Neural progenitor cell (in vitro differentiated cells): ENCODE data around the gene TYSND1. TPM values are rescaled to one million over a fixed set of nuclear protein-coding genes. Genes with fewer than 3 reads are reported as not detected.
A peak's percentile ranks its signal among the peaks of the same experiment; 100 is the strongest.

Experiments used
- DNase-seq: peaks from one replicate; pipeline ENCODE4 v3.0.0-alpha.2; 2016; ENCODE audit warnings: low spot score
- H2AFZ ChIP-seq: fragments of 200-600 bp; sonication (generic); replicated peaks from 2 replicates; pipeline ENCODE4 v1.6.1; 2016; ENCODE audit warnings: antibody characterized with exemption
- H3F3A ChIP-seq: fragments of 200-600 bp; sonication (generic); 2 replicates; pipeline ENCODE4 v1.6.1; 2016; ENCODE audit warnings: antibody characterized with exemption, low read depth
- H3K27ac ChIP-seq: fragments of 200-600 bp; sonication (generic); 2 replicates; pipeline ENCODE4 v1.5.1; 2016; ENCODE audit warnings: mild to moderate bottlenecking
- H3K27me3 ChIP-seq: fragments of 200-600 bp; sonication (generic); 2 replicates; pipeline ENCODE4 v1.6.1; 2016; ENCODE audit warnings: mild to moderate bottlenecking, moderate library complexity
- H3K36me3 ChIP-seq: fragments of 200-600 bp; sonication (generic); 2 replicates; pipeline ENCODE4 v1.5.1; 2016
- H3K4me1 ChIP-seq: fragments of 200-600 bp; sonication (generic); 2 replicates; pipeline ENCODE4 v1.6.1; 2016; ENCODE audit warnings: mixed run types
- H3K4me2 ChIP-seq: fragments of 200-600 bp; sonication (generic); 2 replicates; pipeline ENCODE4 v1.6.1; 2016
- H3K4me3 ChIP-seq: fragments of 200-600 bp; sonication (generic); 2 replicates; pipeline ENCODE4 v1.5.1; 2016
- H3K79me2 ChIP-seq: fragments of 200-600 bp; sonication (generic); 2 replicates; pipeline ENCODE4 v1.6.1; 2016; ENCODE audit warnings: low read depth
- H3K9ac ChIP-seq: fragments of 200-600 bp; sonication (generic); 2 replicates; pipeline ENCODE4 v1.6.1; 2016
- H3K9me3 ChIP-seq: fragments of 200-600 bp; sonication (generic); 2 replicates; pipeline ENCODE4 v1.5.1; 2016; ENCODE audit warnings: low read depth
- H4K20me1 ChIP-seq: fragments of 200-600 bp; sonication (generic); 2 replicates; pipeline ENCODE4 v1.6.1; 2016; ENCODE audit warnings: low read depth
- H3K27ac Mint-ChIP-seq: 3 replicates; pipeline ENCODE4 v1.8.0; 2021; ENCODE audit warnings: mixed read lengths
- H3K27me3 Mint-ChIP-seq: 2 replicates; pipeline ENCODE4 v1.8.0; 2022; ENCODE audit warnings: low read depth, mild to moderate bottlenecking, inconsistent platforms, moderate library complexity, mixed read lengths; ENCODE audit not compliant: insufficient read depth
- H3K36me3 Mint-ChIP-seq: 3 replicates; pipeline ENCODE4 v1.8.0; 2021; ENCODE audit warnings: mixed read lengths
- H3K4me1 Mint-ChIP-seq: 3 replicates; pipeline ENCODE4 v1.8.0; 2021; ENCODE audit warnings: mixed read lengths
- H3K4me3 Mint-ChIP-seq: 3 replicates; pipeline ENCODE4 v1.8.0; 2021; ENCODE audit warnings: mild to moderate bottlenecking, moderate library complexity, mixed read lengths
- H3K9me3 Mint-ChIP-seq: 3 replicates; pipeline ENCODE4 v1.8.0; 2020; ENCODE audit warnings: mixed read lengths
- CTCF ChIP-seq: fragments of 200-600 bp; sonication (generic); IDR thresholded peaks from 2 replicates; pipeline ENCODE4 v1.5.1; 2017; ENCODE audit warnings: antibody characterized with exemption, mild to moderate bottlenecking
- EZH2 ChIP-seq: fragments of 200-600 bp; sonication (generic); IDR thresholded peaks from 2 replicates; pipeline ENCODE4 v1.6.1; 2017; ENCODE audit warnings: antibody characterized with exemption, mild to moderate bottlenecking, moderate library complexity
- EZH2phosphoT487 ChIP-seq: fragments of 200-600 bp; sonication (generic); IDR thresholded peaks from 2 replicates; pipeline ENCODE4 v1.6.1; 2017; ENCODE audit warnings: antibody characterized with exemption
- total RNA-seq: library from RNA; depleted of rRNA; stranded (reverse); fragments of >200 nt; gene quantifications from 2 replicates; pipeline ENCODE4 v1.2.3, GENCODE V29; 2015; ENCODE audit warnings: low replicate concordance

TYSND1 gene
- total RNA-seq, 1 donor from 2014 or later: 7.7 TPM

- H3K27me3 Mint-ChIP-seq: peaks cover 3% of the 10 kb centered on the region
- peak overlapping the region; percentile 89 for H3K4me2 ChIP-seq
- peaks cover 20% of the 10 kb centered on the region for H3F3A ChIP-seq
- peak overlapping the region; percentile 57 for H3K27ac Mint-ChIP-seq
- H2AFZ ChIP-seq: no peak overlapping the region
- no peaks in the 10 kb centered on the region for H3K9me3 ChIP-seq
- H4K20me1 ChIP-seq: peaks cover 50% of the 10 kb centered on the region
- peak overlapping the region; percentile 97 for H3K4me3 Mint-ChIP-seq
- no peaks in the 10 kb centered on the region for H3K36me3 ChIP-seq
- peak; percentile 84 for DNase-seq
- H3K4me3 ChIP-seq: peak overlapping the region; percentile 92
- peaks cover 17% of the 10 kb centered on the region for H3K4me1 ChIP-seq
- no peaks in the 10 kb centered on the region for H3K27me3 ChIP-seq
- peak overlapping the region; percentile 80 for H3K9ac ChIP-seq
- peaks cover 9% of the 10 kb centered on the region for H3K36me3 Mint-ChIP-seq
- peaks cover 24% of the 10 kb centered on the region for H3K4me1 Mint-ChIP-seq
- TF ChIP-seq EZH2phosphoT487 (no peak), EZH2 (no peak), CTCF (no peak)
- peaks cover 53% of the 10 kb centered on the region for H3K79me2 ChIP-seq
- peak overlapping the region; percentile 44 for H3K27ac ChIP-seq
- no peaks in the 10 kb centered on the region for H3K9me3 Mint-ChIP-seq
These were observed 23.3 kb upstream of the TYSND1 start for GRCh38 chr10:70169649-70170364.

- no peaks in the 10 kb centered on the region for H3K36me3 ChIP-seq
- no peaks in the 10 kb centered on the region for H3K27me3 ChIP-seq
- H3K27ac ChIP-seq: no peak overlapping the region
- Mint-ChIP-seq H3K27me3 (peaks cover 3% of the 10 kb centered on the region), H3K36me3 (peaks cover 9% of the 10 kb centered on the region), H3K4me1 (peaks cover 24% of the 10 kb centered on the region), H3K9me3 (no peaks in the 10 kb centered on the region), H3K27ac (no peak overlapping the region), H3K4me3 (peak overlapping the region; percentile 97)
- TF ChIP-seq CTCF (no peak), EZH2phosphoT487 (no peak), EZH2 (no peak)
- peaks cover 20% of the 10 kb centered on the region for H3F3A ChIP-seq
- H3K9ac ChIP-seq: peak overlapping the region; percentile 80
- H3K79me2 ChIP-seq: peaks cover 60% of the 10 kb centered on the region
- H3K9me3 ChIP-seq: no peaks in the 10 kb centered on the region
- H4K20me1 ChIP-seq: peaks cover 58% of the 10 kb centered on the region
- peak overlapping the region; percentile 92 for H3K4me3 ChIP-seq
- DNase-seq: no peak
- H3K4me2 ChIP-seq: peak overlapping the region; percentile 89
- H2AFZ ChIP-seq: no peak overlapping the region
- peaks cover 17% of the 10 kb centered on the region for H3K4me1 ChIP-seq
These were observed 22.5 kb upstream of the TYSND1 start for GRCh38 chr10:70169011-70169410.

- H3K9ac ChIP-seq: no peak overlapping the region
- peaks cover 17% of the 10 kb centered on the region for H3K4me1 ChIP-seq
- peak overlapping the region; percentile 6 for H3K27ac Mint-ChIP-seq
- peaks cover 77% of the 10 kb centered on the region for H3K79me2 ChIP-seq
- H3K27me3 ChIP-seq: no peaks in the 10 kb centered on the region
- peaks cover 26% of the 10 kb centered on the region for H3K4me1 Mint-ChIP-seq
- no peak for DNase-seq
- no peak for TF ChIP-seq EZH2phosphoT487
- TF ChIP-seq CTCF: no peak
- no peak for TF ChIP-seq EZH2
- no peaks in the 10 kb centered on the region for H3K9me3 Mint-ChIP-seq
- H3K4me3 ChIP-seq: no peak overlapping the region
- no peak overlapping the region for H3K4me2 ChIP-seq
- H3F3A ChIP-seq: peaks cover 20% of the 10 kb centered on the region
- no peak overlapping the region for H3K27ac ChIP-seq
- H3K36me3 ChIP-seq: no peaks in the 10 kb centered on the region
- peaks cover 13% of the 10 kb centered on the region for H3K36me3 Mint-ChIP-seq
- H2AFZ ChIP-seq: no peak overlapping the region
- H3K9me3 ChIP-seq: no peaks in the 10 kb centered on the region
- H3K27me3 Mint-ChIP-seq: peaks cover 3% of the 10 kb centered on the region
- H3K4me3 Mint-ChIP-seq: no peak overlapping the region
- H4K20me1 ChIP-seq: peaks cover 75% of the 10 kb centered on the region
These were observed 20.7 kb upstream of the TYSND1 start for GRCh38 chr10:70167246-70167645.
